Measurements from ENCODE around the gene ZBED2.
"Not testable (repeated sequence)": the region's sequence is repeated elsewhere in the genome, so short reads cannot be mapped to it uniquely, and the experiment has no call there.

ZBED2 gene

DNA sequence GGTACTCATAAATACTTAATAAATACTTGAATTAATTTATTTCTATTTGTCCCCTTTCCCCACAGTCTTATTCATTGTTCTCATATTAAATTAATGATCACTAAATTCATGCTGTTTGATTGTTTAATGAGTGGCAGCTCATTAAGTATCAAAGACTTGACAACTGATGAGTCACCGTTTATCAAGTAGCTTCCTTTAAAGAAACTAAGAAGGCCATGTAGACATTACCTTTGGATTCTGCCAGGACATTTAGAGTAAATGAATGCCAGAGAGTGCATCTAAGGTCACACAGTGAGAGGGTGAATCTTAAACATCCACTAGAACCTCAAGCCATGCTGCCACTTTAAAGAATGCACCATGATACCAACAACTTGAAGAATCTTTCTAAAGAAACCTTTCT lies 23.9 kb downstream of the ZBED2 start:
- no peak for DNase-seq

DNA sequence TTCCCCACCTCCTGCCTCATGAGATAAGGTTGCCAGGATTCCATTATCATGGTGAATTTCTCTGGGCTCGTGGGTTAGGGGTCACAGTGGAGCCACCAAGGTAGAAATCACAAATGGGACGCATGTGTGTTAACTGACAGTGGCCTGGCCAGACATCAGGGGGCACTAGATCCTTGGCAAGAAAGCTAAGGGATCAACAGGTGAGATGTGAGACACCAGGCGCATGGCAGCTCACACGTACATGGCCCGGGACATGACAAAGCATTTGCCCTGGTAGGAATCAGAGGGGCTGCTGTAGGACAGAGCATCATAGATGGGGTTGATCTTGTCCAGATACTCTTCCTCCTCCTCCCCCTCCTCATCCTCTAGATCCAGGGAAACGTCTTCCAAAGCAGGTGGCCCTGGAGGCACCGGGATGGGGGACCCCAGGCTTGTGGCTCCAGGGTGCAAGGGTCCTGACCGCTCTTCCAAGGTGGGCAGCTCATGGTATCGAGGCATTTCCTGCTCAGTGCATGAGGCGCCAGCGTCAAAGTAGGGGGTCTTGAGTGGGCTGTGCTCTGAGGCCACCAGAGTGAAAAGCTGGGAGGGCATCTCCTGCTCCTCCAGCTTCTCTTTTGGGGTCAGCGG lies 24.6 kb downstream of the ZBED2 start:
- no peak for DNase-seq

DNA sequence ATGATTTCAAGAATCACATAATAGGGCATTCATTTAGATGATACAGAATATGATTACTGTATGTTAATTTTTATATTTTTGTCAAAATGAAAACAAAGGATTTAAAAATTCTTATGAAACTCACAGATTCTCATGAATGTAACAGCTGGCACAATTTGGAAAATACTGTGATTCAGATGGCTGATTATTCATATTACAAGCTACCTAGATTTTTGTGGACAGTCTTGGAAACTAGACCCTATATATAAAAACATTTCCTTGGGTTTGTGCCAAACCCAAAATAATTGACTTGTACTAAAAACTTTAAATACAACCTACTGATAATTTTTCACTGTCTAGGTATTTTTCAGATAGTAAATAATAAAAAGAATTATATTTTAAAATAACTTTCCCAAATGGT lies 26.2 kb downstream of the ZBED2 start:
- DNase-seq, result no peak

DNA sequence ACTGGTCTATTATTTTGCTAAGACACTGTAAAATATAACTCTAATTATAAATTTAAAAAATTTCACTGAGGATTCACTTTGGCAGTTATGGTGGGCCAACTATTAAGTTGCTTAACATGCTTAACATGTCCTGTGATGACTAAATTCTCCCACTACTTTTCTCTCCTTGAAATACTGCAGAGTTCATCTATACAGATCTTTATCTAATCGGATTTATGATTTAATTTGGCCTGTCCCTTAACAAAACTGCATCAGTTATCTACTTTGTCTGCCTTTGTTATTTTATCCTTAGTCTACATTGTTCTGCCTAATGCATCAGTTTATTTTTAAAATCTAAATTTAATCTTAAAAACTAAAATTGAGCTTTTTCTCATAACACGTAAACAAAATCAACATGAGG lies 26.8 kb downstream of the ZBED2 start:
- DNase-seq, result no peak

DNA sequence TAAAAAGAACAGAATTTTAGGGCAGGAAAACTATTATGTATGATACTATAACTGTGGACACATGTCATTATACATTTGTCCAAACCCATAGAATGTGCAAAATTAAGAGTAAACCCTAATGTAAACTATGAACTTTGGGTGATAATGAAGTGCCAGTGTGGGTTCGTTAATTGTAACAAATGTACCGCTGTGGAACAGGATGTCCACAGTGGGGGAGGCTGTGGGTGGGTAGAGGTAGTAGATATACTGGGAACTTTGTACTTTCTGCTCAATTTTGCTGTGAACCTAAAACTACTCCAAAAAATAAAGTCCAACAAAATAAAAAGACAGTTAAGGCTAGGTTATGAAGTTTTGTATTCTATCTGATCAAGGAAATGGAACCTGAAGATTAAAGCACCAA lies 28.3 kb downstream of the ZBED2 start:
- DNase-seq, result no peak

DNA sequence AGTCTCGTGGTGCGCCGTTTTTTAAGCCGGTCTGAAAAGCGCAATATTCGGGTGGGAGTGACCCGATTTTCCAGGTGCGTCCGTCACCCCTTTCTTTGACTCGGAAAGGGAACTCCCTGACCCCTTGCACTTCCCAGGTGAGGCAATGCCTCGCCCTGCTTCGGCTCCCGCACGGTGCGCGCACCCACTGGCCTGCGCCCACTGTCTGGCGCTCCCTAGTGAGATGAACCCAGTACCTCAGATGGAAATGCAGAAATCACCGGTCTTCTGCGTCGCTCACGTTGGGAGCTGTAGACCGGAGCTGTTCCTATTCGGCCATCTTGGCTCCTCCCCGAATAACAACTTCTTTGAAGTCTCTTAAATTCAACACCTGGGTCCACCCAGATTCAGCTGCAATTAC lies 33.2 kb downstream of the ZBED2 start:
- not testable (repeated sequence) for DNase-seq

DNA sequence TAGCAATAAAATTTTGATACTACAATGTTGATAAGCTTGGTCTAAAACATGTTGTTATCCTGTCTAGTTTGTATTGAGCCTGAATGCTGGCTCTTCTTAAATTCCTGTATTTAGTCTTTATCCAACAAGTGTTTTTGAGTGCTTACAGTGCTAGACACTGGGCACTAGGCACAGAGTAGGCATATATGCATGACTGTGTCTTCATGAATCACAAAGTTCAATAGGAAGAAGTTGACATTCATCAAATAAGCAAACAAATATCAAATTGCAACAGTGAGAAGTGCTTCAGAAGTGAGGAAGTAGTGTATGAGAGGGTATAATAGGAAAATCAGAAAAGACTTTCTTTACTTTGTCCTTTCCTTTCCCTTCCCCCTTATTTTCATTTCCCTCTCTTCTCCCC lies 46.4 kb downstream of the ZBED2 start:
- no peak for DNase-seq

DNA sequence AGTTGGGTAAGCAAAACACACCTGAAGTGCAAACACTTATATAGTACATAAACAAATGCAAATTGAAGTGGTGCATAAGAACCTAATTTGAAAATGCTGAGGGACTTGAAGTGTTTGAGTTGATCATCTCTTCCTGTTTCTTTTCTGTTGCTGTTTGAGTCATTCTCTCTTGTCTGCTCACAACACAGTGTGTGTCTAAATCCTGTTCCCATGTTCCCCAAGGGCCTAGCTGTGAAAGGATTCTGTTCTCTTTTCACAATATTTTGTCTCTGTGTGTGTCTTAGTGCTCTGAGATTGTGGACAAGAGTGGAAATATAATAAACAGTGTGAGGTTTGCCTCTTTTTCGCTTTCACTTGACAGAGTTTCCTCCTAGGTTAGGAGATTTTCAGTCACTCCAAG lies 47.1 kb downstream of the ZBED2 start:
- DNase-seq, result no peak

DNA sequence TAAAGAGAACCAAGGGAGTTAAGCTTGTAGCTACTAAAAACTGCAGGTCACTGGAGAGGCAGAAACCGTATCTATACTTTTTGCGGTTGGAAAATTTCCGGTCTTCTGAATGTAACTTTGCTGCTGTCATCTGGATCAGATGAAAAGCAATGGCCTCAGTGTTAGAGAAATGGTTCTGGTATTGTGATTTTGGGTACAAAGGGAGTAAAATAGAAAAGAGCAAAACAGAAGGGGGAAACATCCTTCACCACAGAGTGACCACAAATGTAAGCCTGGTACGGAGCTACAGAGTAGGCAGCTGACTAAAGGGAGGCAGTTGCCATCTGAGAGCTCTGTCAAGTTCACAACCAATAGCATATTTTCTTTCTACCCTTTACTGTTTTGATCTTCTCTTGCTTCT lies 47.5 kb downstream of the ZBED2 start:
- no peak for DNase-seq

DNA sequence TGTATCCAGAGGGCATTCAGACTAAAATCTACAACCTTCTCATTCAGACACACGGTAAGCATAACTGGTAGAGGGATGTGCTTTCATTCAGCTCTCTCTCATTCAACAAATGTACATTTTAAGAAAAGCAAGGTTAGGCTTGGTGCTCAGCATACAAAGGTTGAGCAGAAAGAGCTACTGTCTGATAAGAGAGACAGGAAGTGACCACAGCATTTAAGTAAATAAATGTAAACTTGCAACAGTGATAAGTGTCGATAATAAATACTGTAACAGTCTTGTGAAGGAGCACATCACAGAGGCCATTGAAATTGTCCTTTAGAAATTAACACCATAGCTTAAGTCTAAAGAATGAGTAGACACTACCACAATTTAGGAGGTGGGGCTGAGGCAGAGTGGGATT lies 49.8 kb downstream of the ZBED2 start:
- no peak for DNase-seq
